DND-41 (cell line): ENCODE results near the gene PLEKHA6.

ENCODE experiments used
- EZH2 ChIP-seq: IDR thresholded peaks from 3 replicates; pipeline ENCODE4 v1.6.1; 2012; ENCODE audit warnings: borderline replicate concordance, low read depth, mild to moderate bottlenecking, moderate library complexity, low read length, inconsistent platforms; ENCODE audit not compliant: severe bottlenecking
- TF ChIP-seq, protein P1 (sequence below): IDR thresholded peaks from 2 replicates; pipeline ENCODE4 v1.5.1; 2012; ENCODE audit warnings: borderline replicate concordance, low read length, moderate library complexity, mild to moderate bottlenecking; ENCODE audit not compliant: poor library complexity, severe bottlenecking; ENCODE audit errors: extremely low read depth

DNA sequence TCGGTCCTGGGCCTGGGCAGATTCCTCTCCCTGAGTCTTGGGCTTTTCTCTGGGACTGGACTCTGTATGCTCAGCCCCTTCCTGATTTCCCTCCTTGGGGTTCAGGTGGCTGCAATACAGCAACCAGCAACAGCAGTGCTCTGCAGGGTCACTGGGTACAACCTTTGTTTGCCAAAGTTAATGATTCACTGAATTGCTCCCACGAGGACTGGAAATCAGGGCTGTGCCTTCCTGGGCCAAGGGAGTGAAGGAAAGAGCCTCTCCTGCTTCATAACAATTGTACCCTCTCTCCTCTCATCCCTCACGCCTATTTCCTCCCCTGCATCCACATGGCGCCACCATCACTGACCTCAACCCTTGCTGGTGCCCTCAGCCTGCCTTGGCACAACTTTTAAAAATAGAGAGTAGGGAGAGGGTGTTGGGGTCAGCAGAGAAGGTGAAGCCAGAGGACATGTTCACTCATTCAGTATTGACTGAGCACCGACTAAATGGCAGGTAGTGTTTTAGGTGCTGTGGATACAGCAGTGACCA is 93.2 kb downstream of the PLEKHA6 start:
- TF ChIP-seq, protein P1, sequence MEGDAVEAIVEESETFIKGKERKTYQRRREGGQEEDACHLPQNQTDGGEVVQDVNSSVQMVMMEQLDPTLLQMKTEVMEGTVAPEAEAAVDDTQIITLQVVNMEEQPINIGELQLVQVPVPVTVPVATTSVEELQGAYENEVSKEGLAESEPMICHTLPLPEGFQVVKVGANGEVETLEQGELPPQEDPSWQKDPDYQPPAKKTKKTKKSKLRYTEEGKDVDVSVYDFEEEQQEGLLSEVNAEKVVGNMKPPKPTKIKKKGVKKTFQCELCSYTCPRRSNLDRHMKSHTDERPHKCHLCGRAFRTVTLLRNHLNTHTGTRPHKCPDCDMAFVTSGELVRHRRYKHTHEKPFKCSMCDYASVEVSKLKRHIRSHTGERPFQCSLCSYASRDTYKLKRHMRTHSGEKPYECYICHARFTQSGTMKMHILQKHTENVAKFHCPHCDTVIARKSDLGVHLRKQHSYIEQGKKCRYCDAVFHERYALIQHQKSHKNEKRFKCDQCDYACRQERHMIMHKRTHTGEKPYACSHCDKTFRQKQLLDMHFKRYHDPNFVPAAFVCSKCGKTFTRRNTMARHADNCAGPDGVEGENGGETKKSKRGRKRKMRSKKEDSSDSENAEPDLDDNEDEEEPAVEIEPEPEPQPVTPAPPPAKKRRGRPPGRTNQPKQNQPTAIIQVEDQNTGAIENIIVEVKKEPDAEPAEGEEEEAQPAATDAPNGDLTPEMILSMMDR: no peak
- TF ChIP-seq EZH2: no peak
